Subcutaneous abdominal adipose tissue (tissue), 5 donors: Measurements from ENCODE around the gene TCEA2.

Experiments used
- H3K27ac ChIP-seq: one replicate; pipeline ENCODE4 v1.7.0; 2013; ENCODE audit warnings: low read depth, mild to moderate bottlenecking, inconsistent platforms, low read length, moderate library complexity
- H3K27me3 ChIP-seq, 5 donors: one replicate each; pipeline ENCODE4 v1.7.0; 2013; ENCODE audit warnings: low read length in 5 of 5, inconsistent platforms in 1 of 5; ENCODE audit not compliant: control insufficient read depth in 5 of 5, insufficient read depth in 4 of 5
- H3K36me3 ChIP-seq, 5 donors: one replicate each; pipeline ENCODE4 v1.7.0; 2013; ENCODE audit warnings: low read length in 5 of 5; ENCODE audit not compliant: control insufficient read depth in 5 of 5, insufficient read depth in 5 of 5
- H3K4me1 ChIP-seq, 5 donors: one replicate each; pipeline ENCODE4 v1.7.0; 2013; ENCODE audit warnings: low read length in 5 of 5, mild to moderate bottlenecking in 3 of 5, moderate library complexity in 1 of 5; ENCODE audit not compliant: control insufficient read depth in 5 of 5, insufficient read depth in 5 of 5
- H3K4me3 ChIP-seq, 5 donors: one replicate each; pipeline ENCODE4 v1.7.0; 2013; ENCODE audit warnings: low read length in 5 of 5, low read depth in 1 of 5
- H3K9ac ChIP-seq, 5 donors: one replicate each; pipeline ENCODE4 v1.7.0; 2013; ENCODE audit warnings: low read length in 5 of 5, mild to moderate bottlenecking in 4 of 5, moderate library complexity in 3 of 5
- H3K9me3 ChIP-seq, 5 donors: one replicate each; pipeline ENCODE4 v1.7.0; 2013; ENCODE audit warnings: low read length in 5 of 5; ENCODE audit not compliant: control insufficient read depth in 5 of 5
- donor health status: healthy.
- donor health status: healthy.
- donor health status: healthy.
- donor health status: healthy.
- donor health status: healthy.

The TCEA2 gene

GRCh38 chr20:64070244-64070993, 7.4 kb downstream of the TCEA2 start:
- no peaks in the 10 kb centered on the region for H3K9me3 ChIP-seq
- H3K27me3 ChIP-seq: peaks cover 0 to 6% (median 0%) of the 10 kb centered on the region in 5 donors
- peaks cover 0 to 33% (median 22%) of the 10 kb centered on the region in 5 donors for H3K36me3 ChIP-seq
- H3K4me3 ChIP-seq: no peak overlapping the region
- peaks cover 0 to 19% (median 0%) of the 10 kb centered on the region in 5 donors for H3K4me1 ChIP-seq
- H3K9ac ChIP-seq: no peak overlapping the region
- H3K27ac ChIP-seq: no peak overlapping the region

DNA sequence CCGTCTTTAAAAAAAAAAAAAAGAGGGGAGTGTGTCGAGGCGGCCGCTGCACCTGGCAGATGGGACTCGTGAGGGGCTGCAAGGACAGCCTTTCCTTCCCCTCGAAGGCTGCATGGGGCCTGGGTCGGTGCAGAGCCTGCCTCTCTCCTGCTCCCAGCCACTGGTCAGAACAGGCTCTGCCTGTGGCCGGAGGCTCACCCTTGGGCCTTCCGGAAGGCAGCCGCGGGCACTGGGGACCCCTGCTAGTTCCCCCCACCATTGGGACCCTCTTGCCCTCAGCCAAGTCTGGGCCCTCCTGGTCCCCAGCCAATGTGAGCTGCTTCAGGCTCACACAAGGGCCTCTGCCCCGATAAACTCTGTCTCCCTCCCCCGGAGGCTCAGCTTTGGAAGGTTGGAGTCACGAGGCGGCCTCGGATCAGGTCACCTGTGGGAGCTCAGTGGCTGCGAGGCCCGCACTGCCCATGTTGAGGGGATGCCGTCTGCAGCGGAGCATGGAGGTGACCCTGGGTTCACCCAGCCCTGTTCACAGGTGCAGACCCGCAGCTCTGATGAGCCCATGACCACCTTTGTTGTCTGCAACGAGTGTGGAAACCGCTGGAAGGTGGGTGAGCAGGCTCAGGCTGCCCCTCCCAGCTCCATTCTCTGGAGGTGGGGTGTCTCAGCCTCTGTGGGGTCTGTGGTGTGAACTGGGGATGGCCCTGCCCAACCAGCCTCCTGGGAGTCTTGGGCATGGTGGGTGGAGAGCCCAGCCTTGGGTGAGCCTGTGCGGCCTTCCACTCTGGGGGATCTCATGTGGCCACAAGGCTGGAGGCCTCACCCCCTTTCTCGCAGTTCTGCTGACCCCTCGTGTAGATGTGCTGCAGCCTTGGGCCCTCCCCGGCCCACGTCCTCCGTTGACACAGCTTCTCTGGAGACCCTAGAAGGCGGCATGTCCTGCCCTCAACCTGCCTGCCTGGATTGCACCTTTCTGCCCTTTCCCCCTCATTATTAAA, 8.6 kb downstream of the TCEA2 start:
- no peaks in the 10 kb centered on the region for H3K27me3 ChIP-seq
- H3K4me3 ChIP-seq: no peak overlapping the region
- H3K36me3 ChIP-seq: peaks cover 0 to 34% (median 22%) of the 10 kb centered on the region in 5 donors
- no peak overlapping the region for H3K27ac ChIP-seq
- H3K4me1 ChIP-seq: peaks cover 0 to 14% (median 6%) of the 10 kb centered on the region in 5 donors
- no peak overlapping the region for H3K9ac ChIP-seq
- H3K9me3 ChIP-seq: no peaks in the 10 kb centered on the region

- no peaks in the 10 kb centered on the region for H3K9me3 ChIP-seq
- no peak overlapping the region for H3K27ac ChIP-seq
- peaks cover 0 to 22% (median 8%) of the 10 kb centered on the region in 5 donors for H3K4me1 ChIP-seq
- peaks cover 0 to 34% (median 22%) of the 10 kb centered on the region in 5 donors for H3K36me3 ChIP-seq
- no peaks in the 10 kb centered on the region for H3K27me3 ChIP-seq
- H3K4me3 ChIP-seq: no peak overlapping the region
- H3K9ac ChIP-seq: no peak overlapping the region
Measured at GRCh38 chr20:64072498-64073063, 9.6 kb downstream of the TCEA2 start.

- no peaks in the 10 kb centered on the region for H3K27me3 ChIP-seq
- H3K27ac ChIP-seq: no peak overlapping the region
- H3K4me1 ChIP-seq: peaks cover 0 to 33% (median 18%) of the 10 kb centered on the region in 5 donors
- no peak overlapping the region for H3K9ac ChIP-seq
- H3K36me3 ChIP-seq: peaks cover 0 to 34% (median 22%) of the 10 kb centered on the region in 5 donors
- no peaks in the 10 kb centered on the region for H3K9me3 ChIP-seq
- H3K4me3 ChIP-seq: no peak overlapping the region
Measured at GRCh38 chr20:64073476-64074183, 10.6 kb downstream of the TCEA2 start.

- Histone ChIP-seq H3K27ac (no peak overlapping the region), H3K9me3 (no peaks in the 10 kb centered on the region), H3K4me3 (no peak overlapping the region), H3K4me1 (peaks cover 0 to 39% (median 24%) of the 10 kb centered on the region in 5 donors), H3K36me3 (peaks cover 0 to 34% (median 22%) of the 10 kb centered on the region in 5 donors), H3K9ac (no peak overlapping the region), H3K27me3 (no peaks in the 10 kb centered on the region)
Measured at GRCh38 chr20:64074184-64074789, 11.3 kb downstream of the TCEA2 start.

DNA sequence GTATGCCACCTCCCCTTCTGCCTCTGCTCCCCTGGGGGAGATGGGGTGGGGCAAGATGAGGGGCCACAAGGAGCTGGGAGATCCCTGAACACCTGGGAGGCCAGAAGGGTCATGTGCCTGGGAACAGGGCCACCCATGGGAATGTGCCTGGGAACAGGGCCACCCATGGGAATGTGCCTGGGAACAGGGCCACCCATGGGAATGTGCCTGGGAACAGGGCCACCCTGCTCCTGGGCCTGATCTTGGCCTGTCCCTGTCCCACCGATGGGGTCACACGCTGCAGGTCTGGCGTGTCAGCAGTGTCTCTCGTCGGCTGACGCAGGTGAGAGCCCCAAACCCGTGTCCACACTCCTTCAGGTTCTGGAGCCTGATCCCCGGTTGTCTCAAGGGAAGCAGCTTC, 12.0 kb downstream of the TCEA2 start:
- H3K27ac ChIP-seq: no peak overlapping the region
- peaks cover 0 to 36% (median 26%) of the 10 kb centered on the region in 5 donors for H3K4me1 ChIP-seq
- no peaks in the 10 kb centered on the region for H3K9me3 ChIP-seq
- no peak overlapping the region for H3K4me3 ChIP-seq
- no peak overlapping the region for H3K9ac ChIP-seq
- H3K27me3 ChIP-seq: no peaks in the 10 kb centered on the region
- peaks cover 0 to 34% (median 22%) of the 10 kb centered on the region in 5 donors for H3K36me3 ChIP-seq

- no peak overlapping the region for H3K9ac ChIP-seq
- no peak overlapping the region for H3K27ac ChIP-seq
- H3K4me1 ChIP-seq: peaks cover 0 to 42% (median 32%) of the 10 kb centered on the region in 5 donors
- no peak overlapping the region for H3K4me3 ChIP-seq
- H3K36me3 ChIP-seq: peaks cover 0 to 34% (median 22%) of the 10 kb centered on the region in 5 donors
- no peaks in the 10 kb centered on the region for H3K9me3 ChIP-seq
- H3K27me3 ChIP-seq: no peaks in the 10 kb centered on the region
Measured at GRCh38 chr20:64075556-64075955, 12.6 kb downstream of the TCEA2 start.

GRCh38 chr20:64076061-64076997, 13.3 kb downstream of the TCEA2 start:
- Histone ChIP-seq H3K27me3 (no peaks in the 10 kb centered on the region), H3K36me3 (peaks cover 0 to 34% (median 22%) of the 10 kb centered on the region in 5 donors), H3K4me1 (peaks cover 0 to 49% (median 35%) of the 10 kb centered on the region in 5 donors), H3K27ac (no peak overlapping the region), H3K9ac (peak overlapping the region in 3 of 5 donors; percentile 41 to 68 (median 53)), H3K4me3 (peak overlapping the region in 3 of 5 donors; percentile 16 to 75 (median 73)), H3K9me3 (no peaks in the 10 kb centered on the region)
